Activated T-cell treated with anti-CD3 and anti-CD28 coated beads for 48 hours (primary cell): ENCODE results near the gene CCSER2.
"Not testable (repeated sequence)": the region's sequence is repeated elsewhere in the genome, so short reads cannot be mapped to it uniquely, and the experiment has no call there.

Source experiments
- DNase-seq: peaks from one replicate; pipeline ENCODE4 v3.0.0-alpha.2; 2020; ENCODE audit warnings: low read depth

The CCSER2 gene, protein sequence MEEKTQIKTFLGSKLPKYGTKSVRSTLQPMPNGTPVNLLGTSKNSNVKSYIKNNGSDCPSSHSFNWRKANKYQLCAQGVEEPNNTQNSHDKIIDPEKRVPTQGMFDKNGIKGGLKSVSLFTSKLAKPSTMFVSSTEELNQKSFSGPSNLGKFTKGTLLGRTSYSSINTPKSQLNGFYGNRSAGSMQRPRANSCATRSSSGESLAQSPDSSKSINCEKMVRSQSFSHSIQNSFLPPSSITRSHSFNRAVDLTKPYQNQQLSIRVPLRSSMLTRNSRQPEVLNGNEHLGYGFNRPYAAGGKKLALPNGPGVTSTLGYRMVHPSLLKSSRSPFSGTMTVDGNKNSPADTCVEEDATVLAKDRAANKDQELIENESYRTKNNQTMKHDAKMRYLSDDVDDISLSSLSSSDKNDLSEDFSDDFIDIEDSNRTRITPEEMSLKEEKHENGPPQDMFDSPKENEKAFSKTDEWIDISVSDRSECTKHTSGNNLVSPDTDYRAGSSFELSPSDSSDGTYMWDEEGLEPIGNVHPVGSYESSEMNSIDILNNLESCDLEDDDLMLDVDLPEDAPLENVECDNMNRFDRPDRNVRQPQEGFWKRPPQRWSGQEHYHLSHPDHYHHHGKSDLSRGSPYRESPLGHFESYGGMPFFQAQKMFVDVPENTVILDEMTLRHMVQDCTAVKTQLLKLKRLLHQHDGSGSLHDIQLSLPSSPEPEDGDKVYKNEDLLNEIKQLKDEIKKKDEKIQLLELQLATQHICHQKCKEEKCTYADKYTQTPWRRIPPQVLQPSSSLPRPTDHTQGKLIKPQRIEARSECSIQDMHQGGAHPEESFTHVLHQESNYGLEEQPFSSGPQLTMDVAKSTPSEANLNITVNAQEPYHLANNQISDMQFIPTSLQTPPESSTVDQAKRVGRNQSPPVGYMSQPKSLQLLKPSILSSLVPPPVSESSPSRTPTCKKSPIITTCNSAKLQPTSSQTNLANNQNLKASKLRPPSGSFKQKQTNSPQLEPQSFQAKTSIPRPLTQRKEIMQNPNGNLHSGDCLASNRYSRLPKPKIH

GRCh38 chr10:84328418-84329195 lies at the start of gene CCSER2:
TSS of gene CCSER2 (plus strand) at chr10:84328589. CDS start at chr10:84371053, 42,464 bp downstream.
- peak; percentile 98 for DNase-seq

GRCh38 chr10:84279876-84280475 lies 48.4 kb upstream of the CCSER2 start:
- DNase-seq, result not testable (repeated sequence)

DNA sequence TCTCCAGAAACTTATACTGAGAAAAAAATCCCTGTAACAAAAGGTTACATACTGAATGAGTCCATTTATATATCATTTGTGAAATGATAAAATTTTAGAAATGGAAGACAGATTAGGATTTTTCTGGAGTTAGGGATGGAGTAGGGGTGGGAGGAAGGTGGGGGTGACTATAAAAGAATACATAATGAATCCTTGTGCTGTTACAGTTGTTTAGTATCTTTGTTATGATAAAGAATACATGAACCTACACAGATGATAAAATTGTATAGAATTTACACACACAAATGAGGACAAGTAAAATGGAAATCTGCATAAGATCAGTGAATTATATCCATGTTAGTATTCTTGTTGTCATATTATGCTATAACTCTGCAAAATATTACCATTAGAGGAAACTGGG lies 41.7 kb upstream of the CCSER2 start:
- no peak for DNase-seq

- DNase-seq, result no peak
Measured at GRCh38 chr10:84288151-84288550, 40.2 kb upstream of the CCSER2 start.

- DNase-seq, result no peak
Measured at GRCh38 chr10:84289521-84290200, 38.7 kb upstream of the CCSER2 start.

- no peak for DNase-seq
Measured at GRCh38 chr10:84290235-84290634, 38.2 kb upstream of the CCSER2 start.

DNA sequence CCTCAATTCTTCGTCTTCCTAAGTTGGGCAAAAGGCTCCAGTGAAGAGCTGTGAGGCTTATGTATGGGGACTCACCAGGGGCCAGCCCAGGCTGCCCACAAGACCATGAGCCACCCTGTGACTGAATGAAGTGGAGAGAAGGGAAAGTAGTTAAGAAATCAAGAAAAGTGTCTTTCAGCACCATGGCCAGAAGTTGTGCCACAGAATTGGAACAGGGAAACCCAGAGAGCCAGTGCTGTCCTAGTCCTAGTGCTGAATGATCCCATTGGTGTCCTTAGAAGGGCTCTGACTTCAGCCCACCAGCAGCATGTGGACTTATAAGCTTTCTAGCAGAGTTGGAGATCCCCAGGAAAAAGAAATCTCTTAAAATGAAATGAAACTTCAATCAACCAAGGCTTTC lies 37.0 kb upstream of the CCSER2 start:
- DNase-seq, result no peak

- no peak for DNase-seq
Measured at GRCh38 chr10:84292502-84292901, 35.9 kb upstream of the CCSER2 start.

- no peak for DNase-seq
Measured at GRCh38 chr10:84293171-84293570, 35.2 kb upstream of the CCSER2 start.

DNA sequence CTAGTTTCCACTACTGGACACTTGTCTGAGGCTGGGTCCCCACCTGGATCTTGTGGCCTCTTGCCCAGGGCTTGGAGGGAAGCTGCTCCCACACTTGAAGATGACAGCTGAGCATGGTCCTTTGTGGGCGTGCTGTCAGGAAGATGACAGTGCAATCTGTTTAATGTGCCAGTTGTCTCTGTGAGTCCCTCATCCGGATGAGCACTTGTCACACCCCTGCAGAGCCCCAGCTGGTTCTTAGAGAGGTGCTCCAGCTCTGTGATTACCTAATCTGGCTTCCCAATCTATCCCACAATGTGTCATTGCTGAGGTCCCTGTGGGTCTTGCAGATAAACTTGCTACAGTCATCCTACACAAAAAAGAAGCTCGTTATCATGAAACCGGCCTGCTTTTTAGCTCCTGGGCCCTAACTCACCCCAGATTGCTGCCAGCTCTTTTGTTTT lies 34.8 kb upstream of the CCSER2 start:
- DNase-seq, result peak; percentile 24

DNA sequence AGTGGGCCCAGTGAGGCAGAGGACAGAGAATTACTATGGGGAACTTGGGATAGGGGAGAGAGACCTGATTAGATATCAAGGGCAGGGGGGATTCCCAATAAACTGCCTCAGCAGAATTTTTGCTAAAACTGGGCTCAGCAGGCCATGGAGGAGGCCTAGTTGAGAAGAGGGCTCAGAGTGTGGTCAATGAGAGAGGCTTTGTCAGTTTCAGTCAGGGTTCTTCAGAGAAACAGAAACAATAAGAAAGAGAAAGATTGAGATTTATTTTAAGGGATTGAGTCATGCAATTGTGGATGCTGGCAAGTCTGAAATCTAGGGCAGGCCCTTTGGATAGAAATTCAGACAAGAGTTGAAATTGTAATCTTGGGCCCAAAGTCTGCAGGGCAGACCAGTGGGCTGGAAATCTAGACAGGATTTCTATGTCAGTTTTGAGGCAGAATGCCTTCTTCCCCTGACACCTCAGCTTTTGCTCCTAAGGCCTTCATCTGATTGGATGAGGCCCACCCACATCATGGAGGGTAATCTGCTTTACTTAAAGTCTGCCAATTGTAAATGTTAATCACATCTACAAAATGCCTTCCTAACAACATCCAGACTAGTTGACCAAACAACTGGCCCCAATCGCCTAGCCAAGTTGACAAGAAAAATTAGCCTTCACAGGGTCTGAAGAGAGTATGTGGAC lies 33.5 kb upstream of the CCSER2 start:
- DNase-seq, result no peak

DNA sequence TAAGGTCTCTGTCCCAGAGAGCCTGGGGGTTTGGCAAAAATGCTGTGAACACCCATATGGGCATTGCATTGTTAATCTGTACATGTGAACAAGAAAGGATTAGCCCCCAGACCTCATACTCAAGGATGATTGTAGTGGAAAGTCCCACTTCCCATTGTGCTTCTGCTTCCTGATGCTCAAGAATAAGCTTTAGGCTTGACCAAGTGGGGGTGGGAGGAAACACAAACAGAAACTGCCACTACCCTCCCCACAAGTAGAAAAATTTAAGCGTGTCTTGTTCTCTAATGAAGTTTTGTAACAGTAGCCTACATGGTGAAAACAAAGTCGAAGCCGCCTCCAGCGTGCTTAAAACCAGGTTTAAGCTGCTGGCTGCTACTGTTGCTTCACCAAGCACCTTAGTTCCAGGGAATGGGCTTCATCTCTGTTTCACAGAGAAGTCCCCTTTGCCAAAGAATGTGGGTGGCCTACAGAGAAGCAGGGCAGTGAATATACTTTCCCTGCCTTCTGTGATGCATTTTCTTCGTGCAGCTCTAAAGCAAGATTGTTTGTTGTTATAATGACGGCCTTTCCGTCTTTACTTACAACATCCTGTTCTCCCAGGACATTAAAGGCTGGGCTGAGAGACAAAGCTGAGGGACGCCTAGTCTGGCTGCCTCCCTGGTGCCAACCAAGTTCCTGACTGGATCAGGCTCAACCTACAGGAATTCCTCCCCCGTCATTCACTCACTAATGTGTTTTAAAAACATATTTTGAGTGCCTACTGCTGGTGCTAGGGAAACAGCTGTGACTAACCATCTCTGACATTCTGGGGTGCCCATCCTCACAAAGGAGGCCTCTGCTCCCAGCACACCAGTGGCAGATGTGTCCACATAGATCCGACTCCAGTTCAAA lies 32.1 kb upstream of the CCSER2 start:
- DNase-seq, result no peak

GRCh38 chr10:84298057-84298456 lies 30.3 kb upstream of the CCSER2 start:
- no peak for DNase-seq

DNA sequence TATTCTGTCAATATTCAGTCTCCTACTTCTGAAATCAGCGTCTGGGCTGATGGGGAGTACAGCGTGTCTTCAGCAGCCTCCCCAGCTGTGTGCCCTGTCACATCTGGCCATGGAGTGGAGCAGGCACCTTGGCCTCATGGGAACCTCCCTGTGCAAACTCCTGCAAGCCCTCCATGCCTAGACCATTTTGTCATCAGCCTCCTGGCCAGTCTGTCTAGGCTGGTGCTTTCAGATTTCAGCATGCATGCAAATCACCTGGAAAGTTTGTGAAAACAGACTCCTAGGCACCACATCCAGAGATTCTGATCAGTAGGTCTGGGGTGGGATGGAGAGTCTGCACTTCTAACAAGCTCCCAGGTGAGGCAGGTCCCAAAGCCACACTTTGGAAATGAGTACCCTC lies 26.2 kb upstream of the CCSER2 start:
- DNase-seq, result no peak

DNA sequence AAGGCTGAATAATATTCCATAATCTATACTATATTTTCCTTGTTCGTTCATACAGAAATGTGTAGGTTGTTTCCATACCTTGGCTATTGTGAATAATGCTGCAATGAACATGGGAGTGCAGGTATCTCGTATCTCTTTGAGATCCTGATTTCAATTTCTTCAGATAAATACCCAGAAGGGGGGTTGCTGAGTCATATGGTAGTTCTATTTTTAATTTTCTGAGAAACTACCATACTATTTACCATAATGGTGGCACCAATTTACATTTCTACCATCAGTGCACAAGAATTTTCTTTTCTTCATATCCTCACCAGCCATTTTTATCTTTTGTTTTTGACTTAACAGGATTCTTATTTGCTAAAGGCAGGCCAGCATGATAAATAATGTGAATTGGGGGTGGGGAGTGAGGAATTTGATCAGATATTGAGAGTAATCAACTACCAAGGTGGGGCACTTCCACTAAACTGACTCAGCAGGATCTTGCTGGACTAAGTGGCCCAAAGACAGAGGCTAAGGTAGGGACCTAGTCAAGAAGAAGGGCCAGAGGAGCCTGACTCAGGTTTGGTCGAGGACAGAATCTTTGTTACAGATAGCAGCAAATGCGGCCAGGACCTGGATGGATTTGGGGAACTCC lies 21.5 kb upstream of the CCSER2 start:
- no peak for DNase-seq

DNA sequence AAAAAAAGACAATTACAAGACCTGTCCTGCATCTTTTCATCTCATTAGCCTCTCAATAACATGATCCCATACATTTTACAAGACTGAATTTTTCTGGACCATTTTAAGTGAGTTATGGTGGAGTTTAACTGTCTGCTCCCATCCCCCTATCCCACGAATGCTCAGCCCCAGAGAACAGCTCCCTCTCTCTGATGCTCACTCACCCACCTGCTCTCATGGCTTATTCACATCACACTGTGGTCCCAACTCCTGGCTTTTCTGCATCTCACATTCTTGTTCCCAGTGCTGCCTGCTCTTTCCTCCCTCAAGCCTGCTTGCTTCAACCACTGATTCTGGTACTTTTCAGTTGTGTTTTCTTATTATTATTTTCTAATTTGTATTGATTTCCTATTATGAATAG lies 20.4 kb upstream of the CCSER2 start:
- no peak for DNase-seq

- peak; percentile 36 for DNase-seq
Measured at GRCh38 chr10:84308481-84309304, 19.7 kb upstream of the CCSER2 start.

- DNase-seq, result no peak
Measured at GRCh38 chr10:84310470-84310869, 17.9 kb upstream of the CCSER2 start.
